IMR-90 (cell line): ENCODE results near the gene TMX2. TPM values are rescaled to one million over a fixed set of nuclear protein-coding genes. Genes with fewer than 3 reads are reported as not detected.

ENCODE experiments used
- ATAC-seq: fragments of 200-7000 bp; cut with Tn5 transposase; 2 replicates; pipeline ENCODE4 v1.9.1; 2020; ENCODE audit warnings: low read depth, mild to moderate bottlenecking, moderate library complexity
- BruUV-seq: library from RNA; stranded (reverse); fragments of 400-500 nt; replicated peaks from 2 replicates; lab custom pipeline; 2021; lab: Mats Ljungman, UMichigan
- CTCF ChIA-PET: fragments of 300-600 bp; formaldehyde crosslinking; extraction: SDS; loops from one replicate; lab custom pipeline; 2021; ENCODE audit warnings: antibody characterized with exemption; lab: Yijun Ruan, JAX
- POLR2A ChIA-PET: fragments of 300-600 bp; sonication (Branson Sonifier 250); formaldehyde crosslinking; loops from one replicate; lab custom pipeline; 2022; ENCODE audit warnings: antibody characterized with exemption; ENCODE audit not compliant: unreplicated experiment; lab: Charles Lee
- DNase-seq: peaks from one replicate; pipeline ENCODE4 v3.0.0; 2013
- H2AFZ ChIP-seq: replicated peaks from 2 replicates; pipeline ENCODE3; 2013; ENCODE audit warnings: low read length, mild to moderate bottlenecking; ENCODE audit not compliant: poor library complexity
- H2AK5ac ChIP-seq: 2 replicates; pipeline ENCODE4 v1.6.1; 2013; ENCODE audit warnings: low read depth, low read length, inconsistent platforms
- H2AK9ac ChIP-seq: replicated peaks from 2 replicates; pipeline ENCODE3; 2013; ENCODE audit warnings: mild to moderate bottlenecking, low read depth, low read length, moderate library complexity; ENCODE audit not compliant: poor library complexity
- H2BK120ac ChIP-seq: 2 replicates; pipeline ENCODE4 v1.6.1; 2013; ENCODE audit warnings: low read depth, low read length, inconsistent platforms
- H2BK15ac ChIP-seq: 3 replicates; pipeline ENCODE4 v1.6.1; 2013; ENCODE audit warnings: low read depth, low read length, inconsistent platforms
- H2BK20ac ChIP-seq: 2 replicates; pipeline ENCODE4 v1.6.1; 2013; ENCODE audit warnings: low read depth, mild to moderate bottlenecking, inconsistent platforms, low read length, moderate library complexity
- H2BK5ac ChIP-seq: 2 replicates; pipeline ENCODE4 v1.6.1; 2013; ENCODE audit warnings: mild to moderate bottlenecking, low read depth, low read length, inconsistent platforms; ENCODE audit not compliant: poor library complexity, severe bottlenecking
- H3K14ac ChIP-seq: replicated peaks from 2 replicates; pipeline ENCODE4 v1.6.1; 2013; ENCODE audit warnings: low read depth, low read length, inconsistent platforms
- H3K18ac ChIP-seq: 2 replicates; pipeline ENCODE4 v1.6.1; 2013; ENCODE audit warnings: low read depth, low read length, control low read depth
- H3K23ac ChIP-seq: 2 replicates; pipeline ENCODE4 v1.6.1; 2013; ENCODE audit warnings: low read depth, low read length, inconsistent platforms
- H3K27ac ChIP-seq: 2 replicates; pipeline ENCODE4 v1.5.1; 2013; ENCODE audit warnings: mild to moderate bottlenecking, control low read depth, low read length; ENCODE audit not compliant: insufficient read depth
- H3K27me3 ChIP-seq: 2 replicates; pipeline ENCODE4 v1.6.1; 2013; ENCODE audit warnings: low read length; ENCODE audit not compliant: control insufficient read depth, insufficient read depth
- H3K36me3 ChIP-seq: 2 replicates; pipeline ENCODE4 v1.6.1; 2013; ENCODE audit warnings: low read length, mixed read lengths; ENCODE audit not compliant: control insufficient read depth, insufficient read depth
- H3K4ac ChIP-seq: 2 replicates; pipeline ENCODE4 v1.6.1; 2013; ENCODE audit warnings: low read depth, low read length, inconsistent platforms
- H3K4me1 ChIP-seq: 2 replicates; pipeline ENCODE4 v1.6.1; 2013; ENCODE audit warnings: low read length, mixed read lengths; ENCODE audit not compliant: control insufficient read depth, insufficient read depth
- H3K4me2 ChIP-seq: 2 replicates; pipeline ENCODE4 v1.6.1; 2013; ENCODE audit warnings: low read depth, mild to moderate bottlenecking, control low read depth, low read length, moderate library complexity
- H3K4me3 ChIP-seq: 2 replicates; pipeline ENCODE4 v1.5.1; 2013; ENCODE audit warnings: low read depth, mild to moderate bottlenecking, control low read depth, low read length, moderate library complexity; ENCODE audit not compliant: insufficient read depth
- H3K56ac ChIP-seq: 2 replicates; pipeline ENCODE4 v1.6.1; 2013; ENCODE audit warnings: low read length, inconsistent platforms; ENCODE audit not compliant: insufficient read depth; ENCODE audit errors: extremely low read depth
- H3K79me1 ChIP-seq, 2 experiments: 2 replicates each; pipeline ENCODE4 v1.6.1; 2013; ENCODE audit warnings: low read length in 2 of 2, inconsistent platforms in 1 of 2, low read depth in 1 of 2
- H3K9ac ChIP-seq: 2 replicates; pipeline ENCODE4 v1.6.1; 2013; ENCODE audit warnings: low read depth, low read length, control low read depth
- H3K9me1 ChIP-seq: 2 replicates; pipeline ENCODE4 v1.6.1; 2013; ENCODE audit warnings: low read length, inconsistent platforms; ENCODE audit not compliant: insufficient read depth
- H3K9me3 ChIP-seq: 2 replicates; pipeline ENCODE4 v1.6.1; 2013; ENCODE audit warnings: low read length; ENCODE audit not compliant: control insufficient read depth, insufficient read depth
- H4K20me1 ChIP-seq: 2 replicates; pipeline ENCODE4 v1.6.1; 2013; ENCODE audit warnings: low read length, inconsistent platforms; ENCODE audit not compliant: insufficient read depth
- H4K5ac ChIP-seq: 2 replicates; pipeline ENCODE4 v1.6.1; 2013; ENCODE audit warnings: mild to moderate bottlenecking, low read depth, low read length, control low read depth
- H4K8ac ChIP-seq, 2 experiments: 2 replicates each; pipeline ENCODE4 v1.6.1; 2013; ENCODE audit warnings: low read depth in 2 of 2, low read length in 2 of 2, control low read depth in 1 of 2, inconsistent platforms in 1 of 2
- H4K91ac ChIP-seq: 2 replicates; pipeline ENCODE4 v1.6.1; 2013; ENCODE audit warnings: low read depth, low read length, inconsistent platforms; ENCODE audit not compliant: insufficient read depth
- BHLHE40 ChIP-seq: fragments of 150-350 bp; IDR thresholded peaks from 2 replicates; pipeline ENCODE4 v1.6.1; 2016; ENCODE audit warnings: mild to moderate bottlenecking, low read depth, low read length
- CEBPB ChIP-seq: IDR thresholded peaks from 2 replicates; pipeline ENCODE4 v1.6.1; 2012; ENCODE audit warnings: low read depth, low read length, improper control_type of control experiment
- CHD1 ChIP-seq: IDR thresholded peaks from 2 replicates; pipeline ENCODE4 v1.6.1; 2012; ENCODE audit warnings: low read depth, low read length, improper control_type of control experiment
- CTCF ChIP-seq: conservative IDR thresholded peaks from 2 replicates; pipeline ENCODE4 v1.5.1; 2012; ENCODE audit warnings: mild to moderate bottlenecking, low read depth, low read length, improper control_type of control experiment
- FOS ChIP-seq: fragments of 150-350 bp; IDR thresholded peaks from 2 replicates; pipeline ENCODE4 v1.6.1; 2016; ENCODE audit warnings: low read depth, low read length
- MAZ ChIP-seq: IDR thresholded peaks from 2 replicates; pipeline ENCODE4 v1.6.1; 2012; ENCODE audit warnings: low read depth, mild to moderate bottlenecking, low read length, improper control_type of control experiment, moderate library complexity, borderline replicate concordance
- NFE2L2 ChIP-seq: fragments of 150-350 bp; IDR thresholded peaks from 2 replicates; pipeline ENCODE4 v1.6.1; 2016; ENCODE audit warnings: low read depth, mild to moderate bottlenecking, low read length
- POLR2A ChIP-seq: IDR thresholded peaks from 2 replicates; pipeline ENCODE4 v1.6.1; 2012; ENCODE audit warnings: mild to moderate bottlenecking, low read depth, low read length
- RAD21 ChIP-seq: IDR thresholded peaks from 2 replicates; pipeline ENCODE4 v1.6.1; 2012; ENCODE audit warnings: low read length, improper control_type of control experiment
- RCOR1 ChIP-seq: IDR thresholded peaks from 2 replicates; pipeline ENCODE4 v1.6.1; 2012; ENCODE audit warnings: mild to moderate bottlenecking, low read length, improper control_type of control experiment; ENCODE audit not compliant: insufficient replicate concordance
- RFX5 ChIP-seq: IDR thresholded peaks from 2 replicates; pipeline ENCODE4 v1.8.0; 2012; ENCODE audit warnings: low read depth, mild to moderate bottlenecking, low read length, moderate library complexity
- WGBS, 2 experiments: methylation state at CpG; one replicate each; pipeline versions ENCODE4 v1.1.5 to v1.1.7; 2013; ENCODE audit warnings: missing lambda C conversion rate in 2 of 2; ENCODE audit not compliant: insufficient read length in 1 of 2; ENCODE audit errors: extremely low coverage in 2 of 2; 5-methylcytosine and 5-hydroxymethylcytosine counted together
- dilution Hi-C: fragments of 300-500 bp; cut with HindIII; formaldehyde crosslinking; loops from one replicate; pipeline ENCODE4 v1.14.3; 2018; ENCODE audit warnings: low sequenced_read_pairs; ENCODE audit not compliant: unreplicated experiment
- in situ Hi-C: fragments of 300-500 bp; cut with MboI; formaldehyde crosslinking; loops from 3 replicates; pipeline ENCODE4 v1.14.3; 2019; ENCODE audit warnings: low sequenced_read_pairs, inconsistent platforms, mixed read lengths
- intact Hi-C: fragments of 100-400 bp; cut with micrococcal nuclease; formaldehyde crosslinking; loops from 2 replicates; pipeline ENCODE4 v1.10.0; 2022
- polyA plus RNA-seq, 3 experiments: library from polyadenylated mRNA; depleted of rRNA; stranded (reverse); fragments of >200 nt; gene quantifications; 2 replicates each; pipeline ENCODE4 v1.2.3, GENCODE V29; 2012; ENCODE audit warnings: low replicate concordance in 1 of 3
- total RNA-seq: library from RNA; depleted of rRNA; stranded (reverse); fragments of >200 nt; gene quantifications from 2 replicates; pipeline ENCODE4 v1.2.3, GENCODE V29; 2012
- TF ChIP-seq, protein P1 (sequence below): fragments of 150-350 bp; IDR thresholded peaks from 2 replicates; pipeline ENCODE4 v1.6.1; 2017; ENCODE audit warnings: mild to moderate bottlenecking, antibody characterized with exemption, low read length, low read depth

The TMX2 gene
- total and polyA plus RNA-seq, 2 of the 4 experiments (the other 2 are of a cell fraction): 60.3 to 103 TPM

DNA sequence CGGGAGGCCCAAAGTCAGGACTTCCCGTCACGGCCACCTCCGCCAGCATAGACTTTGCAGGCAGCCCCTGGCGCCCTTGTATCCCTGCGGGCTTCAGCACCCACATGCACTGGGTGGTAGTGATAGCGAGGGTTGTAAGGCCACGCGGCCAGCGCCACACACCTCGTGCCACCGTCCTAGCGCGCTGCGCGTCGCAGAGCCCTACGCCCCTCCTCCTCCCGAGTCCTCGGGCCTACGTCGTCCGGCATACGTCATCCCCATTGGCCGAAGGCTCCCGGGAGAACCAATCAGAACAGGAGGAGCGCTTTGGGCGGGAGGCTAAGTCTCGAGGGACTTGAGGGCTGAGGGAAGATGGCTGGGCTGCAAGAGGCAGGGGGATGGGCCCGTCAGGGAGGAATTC is 40.6 kb downstream of the TMX2 start:
- Histone ChIP-seq H3K27ac (no peak overlapping the region), H2BK120ac (no peak overlapping the region), H3K4me2 (no peak overlapping the region), H3K14ac (no peak overlapping the region), H4K8ac (no peak overlapping the region), H3K79me1 (no peaks in the 10 kb centered on the region), H3K9me1 (no peaks in the 10 kb centered on the region), H4K5ac (no peak overlapping the region), H3K23ac (no peak overlapping the region), H2AK9ac (peak overlapping the region; percentile 28), H2BK15ac (no peak overlapping the region), H2BK5ac (no peak overlapping the region), H2AK5ac (no peak overlapping the region), H2BK20ac (no peak overlapping the region), H3K56ac (no peak overlapping the region), H3K4me1 (no peaks in the 10 kb centered on the region), H3K9me3 (no peaks in the 10 kb centered on the region), H3K9ac (no peak overlapping the region), H3K4me3 (no peak overlapping the region), H4K91ac (no peak overlapping the region), H3K4ac (no peak overlapping the region), H2AFZ (no peak overlapping the region), H3K36me3 (no peaks in the 10 kb centered on the region), H3K18ac (no peak overlapping the region), H4K20me1 (no peaks in the 10 kb centered on the region), H3K27me3 (no peaks in the 10 kb centered on the region)
- ChIA-PET CTCF (no interaction called here), POLR2A (no interaction called here)
- ATAC-seq (no peak), DNase-seq (no peak)
- in situ Hi-C loops: no loop called here
- WGBS, 2 experiments: 95% methylated on average over 8 of the region's 30 CpGs; no CpG with 5 or more reads in 1 of the 2 experiments
- dilution Hi-C loops: no loop called here
- TF ChIP-seq FOS (no peak), CEBPB (no peak), RFX5 (no peak), NFE2L2 (no peak), CHD1 (no peak), RCOR1 (no peak), MAZ (no peak), CTCF (no peak), RAD21 (no peak), POLR2A (no peak), BHLHE40 (no peak)
- TF ChIP-seq, protein P1, sequence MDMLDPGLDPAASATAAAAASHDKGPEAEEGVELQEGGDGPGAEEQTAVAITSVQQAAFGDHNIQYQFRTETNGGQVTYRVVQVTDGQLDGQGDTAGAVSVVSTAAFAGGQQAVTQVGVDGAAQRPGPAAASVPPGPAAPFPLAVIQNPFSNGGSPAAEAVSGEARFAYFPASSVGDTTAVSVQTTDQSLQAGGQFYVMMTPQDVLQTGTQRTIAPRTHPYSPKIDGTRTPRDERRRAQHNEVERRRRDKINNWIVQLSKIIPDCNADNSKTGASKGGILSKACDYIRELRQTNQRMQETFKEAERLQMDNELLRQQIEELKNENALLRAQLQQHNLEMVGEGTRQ: no peak
- no TSS peak for BruUV-seq
- intact Hi-C loops: no loop called here
